Activated T-helper 2 cell treated with anti-CD3 and anti-CD28 coated beads, Interferon-gamma antibody, Interleukin-2, Interleukin-4, amounts not matched to agents 10 μg/mL and 5 μg/mL and 100 μg/mL, durations not matched to agents 14 hours and 24 hours and 36 hours (primary cell): ENCODE measurements around the gene MED26. TPM values are rescaled to one million over a fixed set of nuclear protein-coding genes. Genes with fewer than 3 reads are reported as not detected.

ENCODE experiments used
- DNase-seq: peaks from one replicate; pipeline ENCODE4 v3.0.0; 2021; ENCODE audit warnings: low spot score
- H3K27ac Mint-ChIP-seq: one replicate; pipeline ENCODE4 v1.8.0; 2021; ENCODE audit warnings: mixed read lengths
- H3K27me3 Mint-ChIP-seq: one replicate; pipeline ENCODE4 v1.8.0; 2021; ENCODE audit warnings: low read depth, mixed read lengths
- H3K36me3 Mint-ChIP-seq: one replicate; pipeline ENCODE4 v1.8.0; 2021; ENCODE audit warnings: low read depth, mixed read lengths
- H3K4me1 Mint-ChIP-seq: one replicate; pipeline ENCODE4 v1.8.0; 2021; ENCODE audit warnings: low read depth, mixed read lengths
- H3K4me3 Mint-ChIP-seq: one replicate; pipeline ENCODE4 v1.8.0; 2021; ENCODE audit warnings: low read depth, mild to moderate bottlenecking, moderate library complexity, mixed read lengths
- H3K9me3 Mint-ChIP-seq: one replicate; pipeline ENCODE4 v1.8.0; 2021; ENCODE audit warnings: mixed read lengths
- intact Hi-C: fragments of 100-400 bp; cut with micrococcal nuclease; formaldehyde crosslinking; loops from one replicate; pipeline ENCODE4 v1.15.1; 2023
- total RNA-seq: library from RNA; stranded (reverse); gene quantifications from 2 replicates; pipeline ENCODE4 v1.2.3, GENCODE V29; 2022

MED26 gene
- total RNA-seq, 1 donor from 2014 or later = 15.8 TPM

GRCh38 chr19:16605115-16605514 lies 22.9 kb downstream of the MED26 start:
- DNase-seq = no peak
- Mint-ChIP-seq H3K9me3 (no peaks in the 10 kb centered on the region), H3K27ac (no peak overlapping the region), H3K27me3 (no peaks in the 10 kb centered on the region), H3K4me1 (peaks cover 13% of the 10 kb centered on the region), H3K4me3 (no peak overlapping the region), H3K36me3 (no peaks in the 10 kb centered on the region)
- intact Hi-C loops = no loop called here

GRCh38 chr19:16604615-16605014 lies 23.4 kb downstream of the MED26 start:
- Mint-ChIP-seq H3K27me3 (no peaks in the 10 kb centered on the region), H3K27ac (no peak overlapping the region), H3K4me3 (no peak overlapping the region), H3K9me3 (no peaks in the 10 kb centered on the region), H3K4me1 (peaks cover 13% of the 10 kb centered on the region), H3K36me3 (no peaks in the 10 kb centered on the region)
- DNase-seq = no peak
- intact Hi-C loops = no loop called here

- no peak overlapping the region for H3K27ac Mint-ChIP-seq
- intact Hi-C loops = no loop called here
- H3K36me3 Mint-ChIP-seq = no peaks in the 10 kb centered on the region
- DNase-seq = no peak
- H3K9me3 Mint-ChIP-seq = no peaks in the 10 kb centered on the region
- peaks cover 6% of the 10 kb centered on the region for H3K4me1 Mint-ChIP-seq
- no peaks in the 10 kb centered on the region for H3K27me3 Mint-ChIP-seq
- H3K4me3 Mint-ChIP-seq = no peak overlapping the region
Measured at GRCh38 chr19:16603090-16603489, 24.9 kb downstream of the MED26 start.

- intact Hi-C loops = no loop called here
- Mint-ChIP-seq H3K9me3 (no peaks in the 10 kb centered on the region), H3K4me3 (no peak overlapping the region), H3K27me3 (no peaks in the 10 kb centered on the region), H3K27ac (no peak overlapping the region), H3K4me1 (peaks cover 7% of the 10 kb centered on the region), H3K36me3 (peaks cover 6% of the 10 kb centered on the region)
- DNase-seq = no peak
Measured at GRCh38 chr19:16601378-16602052, 26.5 kb downstream of the MED26 start.

GRCh38 chr19:16600824-16601223 lies 27.2 kb downstream of the MED26 start:
- Mint-ChIP-seq H3K27ac (no peak overlapping the region), H3K4me1 (peaks cover 12% of the 10 kb centered on the region), H3K27me3 (no peaks in the 10 kb centered on the region), H3K9me3 (no peaks in the 10 kb centered on the region), H3K4me3 (no peak overlapping the region), H3K36me3 (peaks cover 6% of the 10 kb centered on the region)
- no peak for DNase-seq
- intact Hi-C loops = no loop called here

GRCh38 chr19:16599655-16600346 lies 28.2 kb downstream of the MED26 start:
- Mint-ChIP-seq H3K27ac (no peak overlapping the region), H3K4me3 (no peak overlapping the region), H3K9me3 (no peaks in the 10 kb centered on the region), H3K27me3 (no peaks in the 10 kb centered on the region), H3K4me1 (peaks cover 21% of the 10 kb centered on the region), H3K36me3 (peaks cover 6% of the 10 kb centered on the region)
- intact Hi-C loops = no loop called here
- DNase-seq = no peak

GRCh38 chr19:16598848-16599247 lies 29.2 kb downstream of the MED26 start:
- intact Hi-C loops = no loop called here
- Mint-ChIP-seq H3K27ac (no peak overlapping the region), H3K9me3 (no peaks in the 10 kb centered on the region), H3K4me1 (peaks cover 28% of the 10 kb centered on the region), H3K36me3 (peaks cover 6% of the 10 kb centered on the region), H3K4me3 (no peak overlapping the region), H3K27me3 (no peaks in the 10 kb centered on the region)
- no peak for DNase-seq

- no peaks in the 10 kb centered on the region for H3K27me3 Mint-ChIP-seq
- H3K36me3 Mint-ChIP-seq = peaks cover 9% of the 10 kb centered on the region
- H3K9me3 Mint-ChIP-seq = no peaks in the 10 kb centered on the region
- DNase-seq = no peak
- no peak overlapping the region for H3K27ac Mint-ChIP-seq
- no peak overlapping the region for H3K4me3 Mint-ChIP-seq
- H3K4me1 Mint-ChIP-seq = peaks cover 42% of the 10 kb centered on the region
- intact Hi-C loops = no loop called here
Measured at GRCh38 chr19:16596399-16596798, 31.6 kb downstream of the MED26 start.

- H3K36me3 Mint-ChIP-seq = peaks cover 9% of the 10 kb centered on the region
- no peaks in the 10 kb centered on the region for H3K27me3 Mint-ChIP-seq
- peaks cover 45% of the 10 kb centered on the region for H3K4me1 Mint-ChIP-seq
- H3K4me3 Mint-ChIP-seq = peak overlapping the region; percentile 66
- intact Hi-C loops = no loop called here
- no peak for DNase-seq
- H3K27ac Mint-ChIP-seq = peak overlapping the region; percentile 85
- H3K9me3 Mint-ChIP-seq = no peaks in the 10 kb centered on the region
Measured at GRCh38 chr19:16595097-16595496, 32.9 kb downstream of the MED26 start.

GRCh38 chr19:16594681-16595091 lies 33.3 kb downstream of the MED26 start:
- Mint-ChIP-seq H3K27ac (peak overlapping the region; percentile 85), H3K36me3 (peaks cover 9% of the 10 kb centered on the region), H3K9me3 (no peaks in the 10 kb centered on the region), H3K4me3 (peak overlapping the region; percentile 66), H3K4me1 (peaks cover 49% of the 10 kb centered on the region), H3K27me3 (no peaks in the 10 kb centered on the region)
- no peak for DNase-seq
- intact Hi-C loops = loop anchor here (1.0 kb wide), 2 partner anchors 10 to 14 kb away; no protein-coding TSS in a partner anchor

- Mint-ChIP-seq H3K4me3 (peak overlapping the region; percentile 66), H3K27me3 (no peaks in the 10 kb centered on the region), H3K36me3 (peaks cover 9% of the 10 kb centered on the region), H3K9me3 (no peaks in the 10 kb centered on the region), H3K27ac (peak overlapping the region; percentile 85), H3K4me1 (peaks cover 54% of the 10 kb centered on the region)
- peak; percentile 49 for DNase-seq
- intact Hi-C loops = loop anchor here (1.0 kb wide), 2 partner anchors 10 to 14 kb away; no protein-coding TSS in a partner anchor
Measured at GRCh38 chr19:16594131-16594586, 33.8 kb downstream of the MED26 start.

- DNase-seq = no peak
- intact Hi-C loops = no loop called here
- peaks cover 9% of the 10 kb centered on the region for H3K36me3 Mint-ChIP-seq
- H3K27ac Mint-ChIP-seq = no peak overlapping the region
- no peak overlapping the region for H3K4me3 Mint-ChIP-seq
- H3K9me3 Mint-ChIP-seq = no peaks in the 10 kb centered on the region
- H3K4me1 Mint-ChIP-seq = peaks cover 64% of the 10 kb centered on the region
- no peaks in the 10 kb centered on the region for H3K27me3 Mint-ChIP-seq
Measured at GRCh38 chr19:16593181-16593580, 34.8 kb downstream of the MED26 start.

- Mint-ChIP-seq H3K27me3 (no peaks in the 10 kb centered on the region), H3K4me3 (no peak overlapping the region), H3K4me1 (peaks cover 70% of the 10 kb centered on the region), H3K27ac (no peak overlapping the region), H3K36me3 (peaks cover 3% of the 10 kb centered on the region), H3K9me3 (no peaks in the 10 kb centered on the region)
- no peak for DNase-seq
- intact Hi-C loops = no loop called here
Measured at GRCh38 chr19:16591803-16592556, 36.0 kb downstream of the MED26 start.
